Brain pericyte (primary cell): ENCODE data around the gene CCDC201.
"Not testable (repeated sequence)": the region's sequence is repeated elsewhere in the genome, so short reads cannot be mapped to it uniquely, and the experiment has no call there.

ENCODE experiments used
- DNase-seq: peaks from one replicate; pipeline ENCODE4 v3.0.0-alpha.2; 2012; ENCODE audit warnings: low read depth, low spot score

The CCDC201 gene

DNA sequence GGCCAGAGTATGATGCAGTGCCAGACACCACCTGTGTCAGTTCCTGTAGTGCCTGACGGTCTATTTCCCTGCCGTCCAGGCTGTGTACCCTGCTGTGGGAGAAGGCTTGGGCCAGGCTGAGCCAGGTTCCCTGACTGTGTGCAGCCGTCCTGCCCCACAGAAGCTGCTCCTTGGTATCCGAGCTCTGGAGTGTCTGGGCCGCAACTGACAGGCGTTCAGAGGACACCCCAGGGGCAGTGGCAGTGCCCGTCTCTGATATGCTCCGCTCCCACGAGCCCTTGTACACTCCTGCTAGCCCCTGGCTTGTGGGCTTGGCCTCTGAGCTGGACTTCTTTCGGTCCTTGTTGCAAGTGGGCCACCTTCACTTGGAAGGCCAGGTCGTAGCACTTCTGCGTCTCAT is 55.0 kb downstream of the CCDC201 start:
- DNase-seq, result not testable (repeated sequence)

DNA sequence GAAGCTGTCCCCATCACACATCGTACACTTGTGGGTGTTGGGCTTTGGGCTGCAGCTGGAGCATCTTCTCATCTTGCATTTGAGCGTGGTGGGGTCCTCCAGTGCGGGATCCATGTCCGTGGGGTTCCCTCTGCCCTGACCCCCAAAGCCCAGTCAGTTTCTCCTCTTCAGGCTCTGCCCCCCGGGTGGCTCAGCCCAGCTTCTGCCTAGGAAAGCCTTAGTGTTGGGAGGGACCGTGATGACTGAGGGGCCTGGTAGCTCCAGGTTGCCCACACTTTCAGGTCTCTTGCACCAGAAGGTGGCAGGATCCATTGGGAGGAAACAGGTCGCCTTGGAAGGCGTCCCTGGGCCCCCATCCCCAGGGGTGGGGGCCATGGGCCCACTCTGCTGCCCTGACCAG is 55.9 kb downstream of the CCDC201 start:
- DNase-seq, result not testable (repeated sequence)

DNA sequence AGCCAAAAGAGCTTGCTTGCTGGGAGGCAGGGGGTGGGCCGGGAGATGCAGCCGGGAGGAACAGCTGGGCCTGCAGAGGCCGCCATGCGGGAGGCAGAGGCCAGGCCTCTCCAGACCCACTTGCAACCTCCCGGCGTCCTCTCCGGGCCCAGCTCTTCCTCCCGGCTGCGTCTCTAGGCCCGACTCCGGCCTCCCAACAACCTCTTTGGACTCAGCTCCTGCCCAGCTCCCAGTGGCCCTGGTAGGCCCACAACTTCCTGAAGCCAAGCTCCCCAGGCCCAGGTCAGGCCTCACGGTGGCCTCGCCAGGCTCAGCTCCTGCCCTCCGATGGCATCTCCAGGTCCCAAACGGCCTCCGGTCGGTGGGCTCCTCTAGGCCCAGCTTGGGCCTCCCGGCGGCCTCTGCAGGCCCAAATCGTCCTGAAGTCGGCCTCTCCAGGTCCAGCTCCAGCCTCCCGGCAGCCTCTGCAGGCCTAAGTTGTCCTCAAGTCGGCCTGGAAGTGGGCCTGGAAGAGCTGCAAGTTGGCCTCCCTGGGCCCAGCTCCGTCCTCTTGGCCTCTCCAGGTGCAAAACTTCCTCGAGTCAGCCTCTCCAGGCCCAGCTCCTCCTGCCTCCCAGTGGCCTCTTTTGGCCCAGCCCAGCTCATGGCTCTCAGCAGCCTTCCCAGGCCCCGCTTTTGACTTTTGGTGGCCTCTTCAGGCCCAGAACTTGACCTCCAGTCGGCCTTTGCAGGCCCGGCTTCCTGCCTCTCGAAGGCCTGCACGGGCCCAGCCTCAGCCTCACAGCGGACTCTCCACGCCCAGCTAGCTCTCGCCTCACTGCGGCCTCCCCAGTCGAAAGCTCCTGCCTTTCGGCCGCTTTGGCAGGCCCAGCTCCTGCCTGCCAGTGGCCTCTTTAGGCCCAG is 58.4 kb downstream of the CCDC201 start:
- not testable (repeated sequence) for DNase-seq

DNA sequence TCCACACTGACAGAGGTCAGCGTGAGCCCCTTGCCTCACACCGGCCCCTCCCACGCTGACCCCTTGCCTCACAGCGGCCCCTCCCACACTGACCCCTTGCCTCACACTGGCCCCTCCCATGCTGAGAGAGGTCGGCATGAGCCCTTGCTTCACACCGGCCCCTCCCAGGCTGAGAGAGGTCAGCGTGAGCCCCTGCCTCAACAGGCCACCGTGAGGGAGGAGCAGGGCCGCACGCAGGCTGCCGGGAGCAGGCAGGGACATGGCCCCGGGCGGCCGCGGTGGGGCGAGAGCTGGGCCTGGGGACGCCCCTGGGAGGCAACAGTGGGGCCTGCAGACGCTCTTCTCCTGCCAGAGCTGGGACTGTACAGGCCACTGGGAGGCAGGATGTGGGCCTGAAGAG is 59.1 kb downstream of the CCDC201 start:
- not testable (repeated sequence) for DNase-seq

DNA sequence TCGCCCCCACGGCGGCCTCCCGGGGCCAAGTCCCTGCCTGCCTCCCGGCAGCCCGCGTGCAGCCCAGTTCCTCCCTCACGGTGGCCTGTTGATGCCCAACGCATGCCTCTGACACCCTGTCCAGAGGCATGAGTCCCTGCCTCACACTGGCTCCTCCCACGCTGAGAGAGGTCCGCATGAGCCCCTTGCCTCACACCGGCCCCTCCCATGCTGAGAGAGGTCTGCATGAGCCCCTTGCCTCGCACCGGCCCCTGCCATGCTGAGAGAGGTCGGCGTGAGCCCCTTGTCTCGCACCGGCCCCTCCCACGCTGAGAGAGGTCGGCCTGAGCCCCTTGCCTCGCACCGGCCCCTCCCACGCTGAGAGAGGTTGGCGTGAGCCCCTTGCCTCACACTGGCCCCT is 59.9 kb downstream of the CCDC201 start:
- DNase-seq, result no peak

DNA sequence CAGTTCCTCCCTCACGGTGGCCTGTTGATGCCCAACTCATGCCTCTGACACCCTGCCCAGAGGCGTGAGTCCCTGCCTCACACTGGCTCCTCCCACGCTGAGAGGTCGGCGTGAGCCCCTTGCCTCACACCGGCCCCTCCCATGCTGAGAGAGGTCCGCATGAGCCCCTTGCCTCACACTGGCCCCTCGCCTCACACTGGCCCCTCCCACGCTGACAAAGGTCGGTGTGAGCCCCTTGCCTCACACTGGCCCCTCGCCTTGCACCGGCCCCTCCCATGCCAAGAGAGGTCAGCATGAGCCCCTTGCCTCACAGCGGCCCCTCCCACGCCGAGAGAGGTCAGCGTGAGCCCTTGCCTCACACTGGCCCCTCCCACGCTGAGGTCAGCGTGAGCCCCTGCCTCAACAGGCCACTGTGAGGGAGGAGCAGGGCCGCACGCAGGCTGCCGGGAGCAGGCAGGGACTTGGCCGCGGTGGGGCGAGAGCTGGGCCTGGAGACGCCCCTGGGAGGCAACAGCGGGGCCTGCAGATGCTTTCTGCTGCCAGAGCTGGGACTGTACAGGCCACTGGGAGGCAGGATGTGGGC is 61.1 kb downstream of the CCDC201 start:
- DNase-seq, result not testable (repeated sequence)

DNA sequence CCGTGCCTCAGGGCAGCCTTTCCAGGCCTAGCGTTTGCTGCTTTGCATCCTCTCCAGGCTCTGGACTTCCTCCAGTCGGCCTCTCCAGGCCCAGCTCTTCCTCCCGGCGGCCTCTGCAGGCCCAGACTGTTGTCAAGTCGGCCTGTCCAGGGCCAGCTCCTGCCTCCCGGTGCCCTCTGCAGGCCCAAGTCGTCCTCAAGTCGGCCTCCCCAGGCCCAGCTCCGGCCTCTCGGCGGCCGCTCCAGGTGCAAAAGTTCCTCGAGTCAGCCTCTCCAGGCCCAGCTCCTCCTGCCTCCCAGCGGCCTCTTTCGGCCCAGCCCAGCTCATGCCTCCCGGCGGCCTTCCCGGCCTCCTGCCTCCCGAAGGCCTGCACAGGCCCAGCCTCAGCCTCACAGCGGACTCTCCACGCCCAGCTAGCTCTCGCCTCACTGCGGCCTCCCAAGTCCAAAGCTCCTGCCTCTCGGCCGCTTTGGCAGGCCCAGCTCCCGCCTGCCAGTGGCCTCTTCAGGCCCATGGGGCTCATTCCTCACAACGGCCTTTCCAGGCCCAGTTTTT is 62.4 kb downstream of the CCDC201 start:
- DNase-seq, result not testable (repeated sequence)
